GM13977 (cell line): ENCODE measurements around the gene TINAGL1.

Source experiments
- DNase-seq: peaks from one replicate; pipeline ENCODE4 v3.0.0; 2012; ENCODE audit warnings: low spot score
- CTCF ChIP-seq: IDR thresholded peaks from 2 replicates; pipeline ENCODE4 v1.5.1; 2012; ENCODE audit warnings: mild to moderate bottlenecking, control low read depth; ENCODE audit not compliant: insufficient read depth; ENCODE audit errors: extremely low read depth, missing control alignments
- in situ Hi-C: fragments of 300-500 bp; cut with MboI; formaldehyde crosslinking; loops from one replicate; pipeline ENCODE4 v1.12.0; 2022; ENCODE audit warnings: low sequenced_read_pairs, low pct_unique_long_range_greater_than_20kb, mixed read lengths, inconsistent platforms; ENCODE audit not compliant: unreplicated experiment

Gene TINAGL1

GRCh38 chr1:31564606-31564989 is 11.7 kb upstream of the TINAGL1 start:
- in situ Hi-C loops: loop anchor here (10.0 kb wide), 1 partner anchor 50 kb away; the partner anchor contains the start of gene HCRTR1
- no peak for DNase-seq
- no peak for TF ChIP-seq CTCF

GRCh38 chr1:31567956-31568570 is 8.3 kb upstream of the TINAGL1 start:
- TF ChIP-seq CTCF: no peak
- DNase-seq: no peak
- in situ Hi-C loops: loop anchor here (10.0 kb wide), 1 partner anchor 47 kb away; the partner anchor contains the start of gene HCRTR1

GRCh38 chr1:31568895-31569595 is 7.3 kb upstream of the TINAGL1 start:
- DNase-seq: no peak
- no peak for TF ChIP-seq CTCF
- in situ Hi-C loops: loop anchor here (10.0 kb wide), 1 partner anchor 46 kb away; the partner anchor contains the start of gene HCRTR1

GRCh38 chr1:31569596-31570173 is 6.6 kb upstream of the TINAGL1 start:
- in situ Hi-C loops: loop anchor here (10.0 kb wide), 1 partner anchor 45 kb away; the partner anchor contains the start of gene HCRTR1

GRCh38 chr1:31570228-31570627 is 6.1 kb upstream of the TINAGL1 start:
- no peak for TF ChIP-seq CTCF
- no peak for DNase-seq
- in situ Hi-C loops: no loop called here

More at GRCh38 chr1:31569596-31570173, 6.6 kb upstream of the TINAGL1 start:
- TF ChIP-seq CTCF: no peak
- DNase-seq: no peak

- TF ChIP-seq CTCF: no peak
- no peak for DNase-seq
- in situ Hi-C loops: no loop called here
These were observed 5.4 kb upstream of the TINAGL1 start for GRCh38 chr1:31570906-31571305.
